Measurements from ENCODE around the gene TMEM233.

TMEM233 gene

DNA sequence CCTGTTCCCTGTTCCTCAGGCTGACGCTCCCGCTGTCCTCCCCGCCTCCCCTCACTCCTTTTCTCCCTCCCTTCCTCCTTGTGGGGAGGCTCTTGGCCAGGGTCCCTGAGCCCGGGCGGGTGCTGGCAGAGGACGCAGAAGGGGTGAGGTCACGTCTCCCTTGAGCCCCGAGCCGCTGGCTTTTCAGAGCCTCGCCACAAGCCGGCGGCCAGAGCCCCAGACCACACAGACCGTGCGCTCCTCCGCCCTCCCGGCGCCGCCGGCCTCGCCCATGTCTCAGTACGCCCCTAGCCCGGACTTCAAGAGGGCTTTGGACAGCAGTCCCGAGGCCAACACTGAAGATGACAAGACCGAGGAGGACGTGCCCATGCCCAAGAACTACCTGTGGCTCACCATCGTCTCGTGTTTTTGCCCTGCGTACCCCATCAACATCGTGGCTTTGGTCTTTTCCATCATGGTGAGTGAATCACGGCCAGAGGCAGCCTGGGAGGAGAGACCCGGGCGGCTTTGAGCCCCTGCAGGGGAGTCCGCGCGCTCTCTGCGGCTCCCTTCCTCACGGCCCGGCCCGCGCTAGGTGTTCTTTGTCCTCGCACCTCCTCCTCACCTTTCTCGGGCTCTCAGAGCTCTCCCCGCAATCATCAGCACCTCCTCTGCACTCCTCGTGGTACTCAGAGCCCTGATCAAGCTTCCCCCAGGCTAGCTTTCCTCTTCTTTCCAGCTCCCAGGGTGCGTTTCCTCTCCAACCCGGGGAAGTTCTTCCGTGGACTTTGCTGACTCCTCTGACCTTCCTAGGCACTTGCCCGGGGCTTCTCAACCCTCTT lies at the start of gene TMEM233:
TSS of gene TMEM233 (plus strand) at position 197 of the 821 bp plus-strand sequence. CDS start at position 272, 75 bp downstream.
- no peak for DNase-seq (ENCODE audit: low spot score)

DNA sequence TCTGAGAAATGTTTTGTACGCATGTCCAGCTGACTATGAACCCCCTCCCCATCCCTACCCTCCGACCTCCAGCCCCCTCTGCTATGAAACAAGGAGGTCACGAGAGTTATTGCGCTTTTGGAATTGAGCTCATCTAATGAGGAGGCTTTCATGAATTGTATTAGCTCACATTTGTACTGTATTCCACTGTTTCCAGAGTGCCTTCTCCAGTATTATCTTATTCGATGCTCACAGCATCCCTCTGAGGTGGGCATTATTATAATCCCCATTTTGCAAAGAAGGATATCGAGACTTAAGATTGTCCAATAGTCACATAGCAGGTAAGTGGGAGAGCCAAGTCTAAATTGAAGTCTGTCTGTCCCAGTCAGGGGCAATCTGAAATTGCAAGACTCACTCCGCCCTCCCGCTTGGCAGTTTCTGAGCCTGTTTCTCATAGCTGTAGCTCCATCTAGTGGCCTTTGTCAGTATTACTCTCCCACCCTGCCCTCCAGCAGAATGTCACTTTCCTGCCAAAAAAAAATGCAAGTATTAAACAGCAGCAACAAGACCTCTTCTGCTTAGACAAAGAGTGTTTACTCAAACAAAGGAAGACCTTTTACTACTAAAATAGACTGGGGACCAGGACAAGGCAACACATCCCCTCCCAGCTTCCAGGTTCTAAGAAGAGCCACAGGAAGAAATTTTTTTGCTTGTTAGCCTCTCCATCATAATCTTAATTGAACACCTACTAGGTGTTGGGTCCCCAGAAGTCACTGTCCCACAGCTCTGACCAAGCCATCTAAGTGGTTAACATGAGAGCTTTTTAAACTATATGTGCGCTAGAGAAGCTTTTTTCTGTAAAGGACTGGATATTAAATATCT lies 48.6 kb upstream of the TMEM233 start:
- DNase-seq (ENCODE audit: low spot score) = peak; percentile 62

DNA sequence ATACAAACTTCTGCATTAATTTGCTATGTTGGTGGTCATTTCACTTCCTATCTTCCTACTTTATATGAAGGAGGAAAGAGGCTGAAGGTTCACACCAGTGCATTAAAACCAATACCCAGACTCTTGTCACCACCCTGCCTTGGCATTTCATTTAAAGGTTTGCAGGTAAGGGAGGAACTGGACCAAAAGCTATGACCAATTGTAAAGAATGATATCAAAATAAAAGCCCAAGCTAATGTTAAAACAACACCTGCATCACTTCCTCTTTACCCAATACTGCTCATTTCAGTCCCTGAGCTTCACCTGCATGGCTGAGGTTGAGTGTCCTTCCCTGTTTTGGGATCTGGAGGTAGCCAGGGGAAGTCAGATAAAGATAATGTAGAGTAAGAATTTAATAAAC lies 47.2 kb upstream of the TMEM233 start:
- no peak for DNase-seq (ENCODE audit: low spot score)

DNA sequence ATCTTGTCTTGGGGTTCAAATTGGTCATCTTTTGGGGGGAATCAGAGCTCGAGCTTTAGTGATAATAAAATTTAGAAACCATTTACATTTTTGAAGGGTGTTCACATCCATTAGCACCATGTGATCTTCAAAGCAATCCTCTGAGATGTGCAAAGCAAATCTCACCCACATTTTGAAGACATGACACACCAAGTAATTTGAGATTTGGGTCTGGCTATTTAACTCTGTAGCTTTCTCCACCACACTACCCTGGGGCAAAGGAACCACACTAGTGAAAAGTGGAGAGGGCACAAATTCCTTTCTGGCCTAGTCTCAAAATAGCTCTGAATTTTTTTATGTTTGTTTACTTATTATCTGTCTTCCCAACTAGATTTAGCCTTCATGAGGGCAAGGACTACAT lies 46.6 kb upstream of the TMEM233 start:
- DNase-seq (ENCODE audit: low spot score) = no peak

DNA sequence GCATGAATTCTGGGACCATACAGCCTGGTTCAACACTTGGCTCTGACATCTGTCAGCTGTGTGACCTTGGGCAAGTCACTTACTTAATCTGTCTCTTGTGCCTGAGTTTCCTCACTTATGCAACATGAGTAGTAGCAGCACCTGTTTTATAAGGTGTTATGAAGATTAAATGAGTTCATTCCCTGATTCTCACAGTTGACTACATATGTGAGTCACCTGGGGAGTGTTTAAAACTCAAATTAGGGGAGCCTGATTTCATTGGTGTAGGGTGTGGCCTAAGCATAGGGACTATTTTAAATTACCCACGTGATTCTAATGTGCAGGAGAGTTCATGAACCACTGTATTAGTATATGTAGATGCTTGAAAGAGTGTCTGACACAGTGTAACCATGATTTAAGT lies 36.7 kb upstream of the TMEM233 start:
- DNase-seq (ENCODE audit: low spot score) = no peak

DNA sequence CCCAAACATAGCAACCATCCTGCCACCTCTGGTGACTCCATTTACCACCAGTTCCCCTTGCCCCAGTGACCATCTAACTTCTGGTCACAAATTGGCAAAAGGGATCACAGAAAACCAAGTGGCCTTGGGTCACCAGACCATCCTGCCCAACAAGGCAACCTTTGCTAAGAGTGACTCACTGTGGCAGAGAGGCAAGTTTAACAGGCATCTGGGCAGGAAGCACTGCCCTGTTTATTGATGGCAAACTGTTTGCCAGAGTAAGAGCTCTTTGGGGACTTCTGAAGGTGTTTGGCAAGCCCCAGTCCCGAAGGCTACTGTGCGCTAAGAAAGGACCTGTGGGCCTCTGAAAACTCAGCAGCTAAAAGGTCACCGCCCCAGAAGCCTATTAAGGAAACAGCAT lies 28.2 kb upstream of the TMEM233 start:
- no peak for DNase-seq (ENCODE audit: low spot score)

DNA sequence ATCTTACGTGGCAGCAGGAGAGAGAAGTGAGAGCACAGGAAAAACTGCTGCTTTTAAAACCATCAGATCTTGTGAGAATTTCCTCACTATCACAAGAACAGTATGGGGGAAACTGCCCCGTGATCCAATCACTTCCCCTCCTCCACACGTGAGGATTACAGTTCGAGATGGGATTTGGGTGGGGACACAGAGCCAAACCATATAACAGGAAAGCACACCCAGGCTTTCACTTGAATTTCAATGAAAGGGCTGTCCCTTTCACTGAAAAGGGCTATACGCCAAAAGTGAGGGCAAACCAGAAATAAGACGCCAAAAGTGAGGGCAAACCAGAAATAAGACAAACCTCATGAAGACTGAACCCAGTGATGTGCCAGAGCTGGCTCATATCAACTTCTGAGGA lies 22.8 kb upstream of the TMEM233 start:
- no peak for DNase-seq (ENCODE audit: low spot score)

DNA sequence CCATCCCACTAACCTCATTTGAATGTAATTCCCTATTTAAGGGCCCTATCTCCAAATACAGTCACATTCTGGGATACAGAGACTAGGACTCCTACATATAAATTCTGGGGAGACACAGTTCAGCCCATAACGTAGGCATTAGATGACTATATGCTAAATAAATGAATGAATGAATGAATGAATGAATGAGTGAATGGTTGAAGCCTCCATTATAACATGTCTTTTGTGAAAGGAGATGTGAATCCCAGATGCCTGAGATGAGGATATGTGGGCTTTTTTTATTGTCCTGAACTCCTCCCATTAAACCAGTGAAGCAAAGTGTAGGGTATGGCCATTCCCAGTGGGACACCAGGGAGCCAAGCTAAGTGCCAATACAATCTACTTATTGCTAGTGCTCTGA lies 20.5 kb upstream of the TMEM233 start:
- DNase-seq (ENCODE audit: low spot score) = no peak

DNA sequence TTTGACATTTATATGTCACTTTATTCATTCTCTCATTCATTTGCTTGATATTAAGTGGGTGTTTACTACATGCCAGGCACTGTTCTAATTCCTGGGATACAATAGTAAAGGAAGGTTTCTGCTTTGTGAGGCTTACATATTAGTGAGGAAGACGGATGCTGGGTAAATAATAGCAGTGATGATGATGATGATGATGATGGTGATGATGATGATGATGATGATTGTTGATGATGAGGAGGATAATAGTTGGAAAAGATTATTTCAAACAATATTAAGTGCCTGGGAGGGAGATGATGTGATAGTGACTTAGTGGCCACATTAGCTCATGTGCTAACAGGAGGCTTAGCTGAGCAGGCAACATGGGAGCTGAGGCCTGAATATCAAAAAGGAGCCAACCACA lies 19.3 kb upstream of the TMEM233 start:
- DNase-seq (ENCODE audit: low spot score) = no peak

DNA sequence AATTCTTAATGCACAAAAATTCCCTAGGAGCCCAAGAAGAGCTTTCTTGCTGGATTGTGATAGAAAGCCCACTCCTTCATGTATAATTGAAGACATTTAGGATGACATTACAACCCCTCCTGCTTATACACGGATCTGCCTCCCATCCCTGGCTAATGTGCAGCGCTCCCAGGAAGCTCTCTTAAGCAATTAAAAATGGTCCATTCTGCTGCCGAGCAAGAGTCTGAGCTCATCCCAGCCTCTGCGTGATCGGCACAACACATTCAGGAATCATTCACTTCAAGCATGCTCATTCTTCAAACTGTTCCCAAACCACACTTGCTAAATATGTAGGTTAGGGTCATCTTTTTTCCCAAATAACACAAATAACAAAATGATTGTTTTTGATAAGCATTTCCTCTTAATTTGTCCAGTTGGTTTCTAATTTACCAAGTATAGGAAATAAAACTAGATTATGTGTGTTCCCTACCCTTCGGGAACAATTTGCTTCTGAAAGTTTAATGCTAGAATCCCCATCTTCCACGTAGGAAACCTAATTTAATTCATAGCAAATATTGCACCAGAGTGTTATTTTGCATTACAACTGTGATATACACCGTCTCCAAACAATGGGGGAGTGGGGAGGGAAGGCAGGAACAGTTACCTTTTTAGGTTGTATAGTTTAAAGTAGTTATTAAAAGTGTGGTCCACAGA lies 17.3 kb upstream of the TMEM233 start:
- no peak for DNase-seq (ENCODE audit: low spot score)

DNA sequence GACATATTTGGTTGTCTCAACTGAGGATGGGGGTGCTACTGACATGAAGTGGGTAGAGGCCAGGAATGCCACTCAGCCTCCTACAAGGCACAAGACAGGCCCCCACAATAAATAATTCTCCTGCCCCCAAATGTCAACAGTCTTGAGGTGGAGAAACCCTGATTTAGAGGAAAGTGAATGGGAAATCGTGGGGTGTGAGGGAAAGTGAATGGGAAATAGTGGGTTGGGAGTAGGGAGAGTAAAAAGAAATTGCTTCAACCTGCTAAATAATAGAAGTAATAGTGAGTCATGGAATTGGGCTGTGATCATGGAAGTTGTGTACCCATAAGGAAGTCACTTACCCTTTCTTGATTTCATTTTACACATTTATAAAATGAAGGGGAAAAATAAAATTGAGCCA lies 16.7 kb upstream of the TMEM233 start:
- no peak for DNase-seq (ENCODE audit: low spot score)

DNA sequence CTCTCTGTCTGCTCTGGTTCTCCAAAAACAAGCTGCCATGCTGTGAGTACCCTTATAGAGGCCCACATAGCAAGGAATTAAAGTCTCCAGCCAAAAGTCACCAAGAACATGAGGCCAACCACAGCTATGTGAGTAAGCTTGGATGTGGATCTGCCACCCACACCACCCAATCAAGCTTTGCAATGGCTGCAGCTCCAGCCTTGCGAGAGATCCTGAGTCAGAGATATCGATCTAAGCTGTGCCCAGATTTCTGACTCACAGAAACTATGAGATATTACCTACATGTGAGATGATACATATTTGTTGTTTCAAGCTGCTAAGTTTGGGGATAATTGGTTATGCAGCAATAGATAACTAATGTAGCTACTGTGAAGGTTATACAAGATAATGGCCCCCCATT lies 15.5 kb upstream of the TMEM233 start:
- DNase-seq (ENCODE audit: low spot score) = no peak

DNA sequence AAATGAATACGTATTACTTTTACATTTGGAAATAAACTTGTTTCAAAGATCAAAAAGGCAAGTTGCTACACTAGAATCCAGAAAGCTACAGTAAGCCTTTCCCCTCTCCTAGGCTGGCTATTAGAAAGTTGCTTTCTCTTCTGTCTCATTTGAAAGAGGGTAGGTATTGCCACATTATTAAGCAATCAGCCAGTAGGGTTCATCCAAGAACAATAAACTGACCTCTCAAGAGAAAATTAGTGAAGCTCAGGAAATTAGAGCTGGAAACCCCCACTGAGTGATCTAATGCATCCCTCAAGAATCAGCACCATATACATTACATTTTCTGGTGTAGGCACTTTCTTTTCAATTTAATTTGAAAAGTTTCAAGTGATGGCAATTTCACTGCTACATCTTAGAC lies 4.5 kb upstream of the TMEM233 start:
- no peak for DNase-seq (ENCODE audit: low spot score)

DNA sequence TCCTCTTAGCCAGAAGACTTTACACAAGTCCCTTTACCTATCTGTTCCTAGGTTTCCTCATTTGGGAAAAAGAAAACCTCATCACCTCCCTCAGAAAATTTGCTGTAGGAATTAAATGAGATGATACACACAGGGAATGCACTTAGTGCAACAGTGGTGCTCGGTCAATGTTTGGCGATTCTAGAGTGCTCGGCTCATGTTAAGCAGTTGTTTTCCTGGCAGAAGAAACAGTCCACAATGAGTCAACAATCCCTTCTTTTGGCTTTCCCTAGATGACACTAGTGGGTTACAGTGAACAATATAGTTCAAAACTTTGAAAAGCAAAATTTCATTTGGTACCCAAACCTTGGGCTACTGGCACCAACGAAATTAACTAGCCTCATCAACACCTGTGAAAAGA lies 3.9 kb upstream of the TMEM233 start:
- DNase-seq (ENCODE audit: low spot score) = no peak

DNA sequence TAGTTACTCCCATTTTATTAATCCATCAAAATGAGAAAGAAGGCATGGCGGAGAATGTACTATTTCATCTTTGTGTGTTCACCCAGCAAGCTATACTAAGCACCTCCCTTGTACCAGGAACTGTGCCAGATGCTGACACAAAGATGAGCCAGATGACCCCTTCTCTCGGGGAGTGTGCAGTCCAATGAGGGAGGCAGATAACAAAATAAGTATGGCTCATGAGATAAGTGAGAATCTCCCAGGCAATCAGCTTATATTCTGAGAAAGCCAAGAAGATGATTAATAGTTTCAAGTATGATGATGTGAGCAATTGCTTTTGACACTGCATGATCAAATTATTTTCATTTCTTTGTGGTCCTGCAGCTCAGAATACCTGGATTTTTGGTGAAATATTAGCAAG lies 1.3 kb upstream of the TMEM233 start:
- no peak for DNase-seq (ENCODE audit: low spot score)

DNA sequence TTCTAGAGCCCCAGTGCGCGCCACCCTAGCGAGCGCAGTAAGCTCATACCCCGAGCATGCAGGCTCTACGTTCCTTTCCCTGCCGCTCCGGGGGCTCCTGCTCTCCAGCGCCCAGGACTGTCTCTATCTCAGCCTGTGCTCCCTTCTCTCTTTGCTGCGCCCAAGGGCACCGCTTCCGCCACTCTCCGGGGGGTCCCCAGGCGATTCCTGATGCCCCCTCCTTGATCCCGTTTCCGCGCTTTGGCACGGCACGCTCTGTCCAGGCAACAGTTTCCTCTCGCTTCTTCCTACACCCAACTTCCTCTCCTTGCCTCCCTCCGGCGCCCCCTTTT lies 791 bp downstream of the TMEM233 start:
- no peak for DNase-seq (ENCODE audit: low spot score)

DNA sequence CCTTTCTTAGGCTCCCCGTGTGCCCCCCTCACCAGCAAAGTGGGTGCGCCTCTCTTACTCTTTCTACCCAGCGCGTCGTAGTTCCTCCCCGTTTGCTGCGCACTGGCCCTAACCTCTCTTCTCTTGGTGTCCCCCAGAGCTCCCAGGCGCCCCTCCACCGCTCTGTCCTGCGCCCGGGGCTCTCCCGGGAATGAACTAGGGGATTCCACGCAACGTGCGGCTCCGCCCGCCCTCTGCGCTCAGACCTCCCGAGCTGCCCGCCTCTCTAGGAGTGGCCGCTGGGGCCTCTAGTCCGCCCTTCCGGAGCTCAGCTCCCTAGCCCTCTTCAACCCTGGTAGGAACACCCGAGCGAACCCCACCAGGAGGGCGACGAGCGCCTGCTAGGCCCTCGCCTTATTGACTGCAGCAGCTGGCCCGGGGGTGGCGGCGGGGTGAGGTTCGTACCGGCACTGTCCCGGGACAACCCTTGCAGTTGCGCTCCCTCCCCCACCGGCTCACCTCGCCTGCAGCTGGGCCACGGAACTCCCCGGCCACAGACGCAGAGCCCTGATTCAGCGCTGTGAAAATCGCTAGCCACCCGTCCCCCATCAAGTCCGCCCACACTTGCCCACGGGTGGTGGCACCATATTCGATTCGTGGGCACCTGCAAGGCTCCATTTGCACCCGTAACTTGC lies 1.3 kb downstream of the TMEM233 start:
- no peak for DNase-seq (ENCODE audit: low spot score)

DNA sequence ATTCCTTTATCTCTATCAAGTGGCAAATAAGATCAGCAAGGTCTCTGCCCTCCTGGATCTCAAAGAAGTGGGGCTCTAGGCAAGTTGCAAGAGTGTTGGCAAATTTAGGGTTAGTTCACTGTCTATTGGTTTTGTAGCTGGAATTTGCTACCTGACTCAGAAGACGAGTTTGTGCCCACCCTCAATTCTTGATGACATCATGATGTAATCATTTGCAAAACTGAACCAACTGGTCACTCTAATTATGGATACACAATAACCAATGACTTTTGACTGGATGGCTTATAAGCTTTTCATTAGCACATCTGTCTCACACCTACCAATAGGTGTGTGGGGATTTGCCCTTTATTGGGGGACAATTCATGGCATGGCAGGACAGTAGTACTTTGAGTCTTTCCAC lies 4.6 kb downstream of the TMEM233 start:
- no peak for DNase-seq (ENCODE audit: low spot score)

DNA sequence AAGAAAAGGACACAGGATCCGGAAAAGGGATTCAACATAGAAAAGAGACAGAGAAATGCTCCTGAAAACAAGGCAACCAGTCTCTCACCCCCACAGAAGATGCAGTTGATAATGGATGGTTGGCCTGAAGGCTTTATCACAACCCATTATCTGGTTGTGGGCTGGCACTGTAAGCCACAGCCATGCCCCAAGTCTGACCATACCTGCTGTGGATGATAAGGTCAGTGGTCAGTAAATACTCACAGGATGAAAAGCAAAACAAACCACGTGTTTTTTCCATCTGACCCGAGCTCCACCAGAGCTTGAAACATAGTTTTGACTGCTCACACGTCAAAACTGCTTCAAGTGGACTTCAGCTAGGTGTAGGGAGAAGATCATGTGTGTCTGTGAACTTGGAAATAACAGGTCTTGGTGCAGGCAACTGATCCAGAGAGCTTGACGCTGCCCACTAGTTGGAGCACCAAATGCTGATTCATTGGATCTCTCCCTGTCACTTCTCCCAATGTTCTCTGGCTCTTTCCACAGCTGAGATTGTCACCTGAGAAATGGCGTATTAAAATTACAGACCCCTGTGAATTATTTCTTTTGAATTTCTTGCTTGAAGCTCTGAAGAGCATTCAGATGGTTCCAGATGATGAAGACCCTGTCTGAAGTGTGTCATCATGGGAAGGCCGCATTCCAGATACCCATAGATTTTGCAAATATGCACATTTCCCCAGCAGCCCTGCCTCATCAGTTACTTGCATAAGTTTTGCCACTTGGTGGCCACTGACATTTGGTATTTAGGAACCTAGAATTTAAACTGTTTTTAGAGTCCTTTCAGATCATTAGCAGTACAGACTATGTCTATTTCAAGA lies 8.5 kb downstream of the TMEM233 start:
- no peak for DNase-seq (ENCODE audit: low spot score)

DNA sequence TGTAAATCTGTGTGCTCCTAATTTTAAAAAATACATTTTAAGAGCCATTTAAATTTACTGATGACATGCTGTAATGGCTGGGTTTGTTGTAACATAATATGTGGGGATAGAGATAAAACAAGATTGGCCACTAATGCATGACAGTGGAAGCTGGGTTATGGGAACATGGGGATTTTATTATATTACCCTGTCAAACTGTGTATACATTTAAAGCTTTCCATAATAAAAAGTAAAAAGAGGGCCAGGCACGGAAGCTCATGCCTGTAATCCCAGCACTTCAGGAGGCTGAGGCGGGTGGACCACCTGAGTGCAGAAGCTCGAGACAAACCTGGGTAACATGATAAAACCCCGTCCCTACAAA lies 9.1 kb downstream of the TMEM233 start:
- DNase-seq (ENCODE audit: low spot score) = no peak

DNA sequence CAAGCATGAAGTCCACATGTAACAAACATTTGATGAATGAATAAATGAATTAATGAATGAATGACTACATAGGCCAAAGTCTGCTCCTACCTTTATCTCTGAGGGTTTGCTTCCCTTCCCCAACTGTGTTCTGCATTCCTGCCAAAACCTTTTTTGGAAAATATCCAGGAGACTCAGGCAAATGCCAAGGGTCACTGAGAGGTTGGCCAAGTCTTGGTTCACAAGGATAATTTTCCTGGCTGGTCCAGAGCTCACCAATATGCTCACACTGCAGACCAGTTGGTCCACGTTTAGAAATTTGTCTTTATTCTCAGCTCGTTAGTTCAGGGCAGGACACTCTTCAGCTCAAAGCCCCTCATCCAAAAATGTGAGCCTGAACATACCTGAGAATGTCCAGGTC lies 10.2 kb downstream of the TMEM233 start:
- DNase-seq (ENCODE audit: low spot score) = no peak

Measured in putamen (tissue), 1 donor.